Tracheal epithelial cell (primary cell): Measurements from ENCODE around the gene OR9Q1. TPM values are rescaled to one million over a fixed set of nuclear protein-coding genes. Genes with fewer than 3 reads are reported as not detected.

Experiments used
- total RNA-seq: library from RNA; depleted of rRNA; stranded (reverse); fragments of >200 nt; gene quantifications from 2 replicates; pipeline ENCODE4 v1.2.1, GENCODE V29; 2014

Gene OR9Q1, protein sequence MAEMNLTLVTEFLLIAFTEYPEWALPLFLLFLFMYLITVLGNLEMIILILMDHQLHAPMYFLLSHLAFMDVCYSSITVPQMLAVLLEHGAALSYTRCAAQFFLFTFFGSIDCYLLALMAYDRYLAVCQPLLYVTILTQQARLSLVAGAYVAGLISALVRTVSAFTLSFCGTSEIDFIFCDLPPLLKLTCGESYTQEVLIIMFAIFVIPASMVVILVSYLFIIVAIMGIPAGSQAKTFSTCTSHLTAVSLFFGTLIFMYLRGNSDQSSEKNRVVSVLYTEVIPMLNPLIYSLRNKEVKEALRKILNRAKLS
- total RNA-seq, result not detected in 2 replicates

DNA sequence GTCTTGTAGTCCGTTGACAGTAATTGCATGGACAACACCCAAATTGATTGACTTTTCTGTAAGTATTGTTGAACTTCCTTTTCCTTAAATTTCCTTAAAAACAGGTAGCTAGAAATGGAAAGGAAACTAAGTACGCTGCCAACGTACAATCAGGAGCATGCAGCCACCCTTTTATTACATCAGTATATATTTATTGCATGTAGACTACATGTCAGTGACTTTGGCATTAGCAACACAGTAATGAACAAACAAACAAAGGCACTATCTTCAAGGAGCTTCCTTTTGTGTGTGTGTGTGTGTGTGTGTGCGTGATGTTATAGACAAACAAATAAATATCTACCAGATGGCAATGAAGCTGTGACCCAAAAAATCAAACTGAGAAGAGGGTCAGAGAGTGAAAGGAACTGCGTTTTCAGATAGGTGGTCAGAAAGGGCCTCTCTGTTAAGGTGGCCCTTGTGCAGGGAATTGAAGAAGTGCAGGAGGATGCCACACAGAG is at the start of gene OR9Q1:
Gene OR9Q1, plus strand, starts transcription at position 447 of the 497 bp plus-strand sequence. CDS start 155,564 bp downstream, outside the sequence.

DNA sequence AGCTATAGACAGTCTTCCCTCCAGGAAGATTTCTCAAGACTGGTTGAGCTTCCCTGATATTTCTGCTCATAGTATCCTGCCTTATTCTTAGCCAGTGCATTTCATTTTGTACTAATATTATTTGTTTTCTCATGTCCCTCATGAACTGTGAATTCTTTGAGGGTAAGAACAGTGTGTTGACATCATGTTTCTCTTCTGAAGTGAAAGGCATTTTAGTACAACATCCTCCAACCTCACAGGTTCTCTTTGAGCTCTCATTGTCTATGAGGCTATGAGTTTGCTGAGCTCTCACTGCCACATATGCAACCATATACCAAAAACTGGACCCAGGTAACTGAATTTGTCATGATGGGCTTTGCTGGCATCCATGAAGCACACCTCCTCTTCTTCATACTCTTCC is 7.0 kb downstream of the OR9Q1 start, which contains the start of gene OR6Q1:
Gene OR6Q1, plus strand, starts transcription at position 301 of the 400 bp plus-strand sequence. Its CDS starts 0 bp downstream, at position 301.

DNA sequence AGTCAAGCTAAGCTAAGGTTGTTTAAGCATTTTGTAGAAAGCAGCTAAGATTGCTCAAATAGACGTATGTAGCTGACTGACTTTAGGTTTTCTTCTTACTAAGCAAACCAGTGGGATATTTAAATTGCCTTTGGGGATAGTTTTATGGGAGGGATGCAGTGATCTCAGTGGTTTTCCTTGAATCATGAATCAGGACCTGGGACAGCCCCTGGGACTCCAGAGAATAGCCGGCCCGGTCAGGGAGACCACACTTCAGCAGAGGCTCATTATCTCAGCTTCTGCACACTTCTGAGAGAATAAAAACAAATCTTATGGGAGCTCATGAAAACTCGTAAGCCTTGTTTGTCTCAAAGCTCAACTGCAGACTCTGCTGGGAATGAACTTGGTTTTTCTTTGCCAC is 101.8 kb downstream of the OR9Q1 start, which contains the start of gene OR9I1:
Gene OR9I1, minus strand, starts transcription at position 62 of the 400 bp plus-strand sequence. CDS start 6,086 bp downstream, outside the sequence.

DNA sequence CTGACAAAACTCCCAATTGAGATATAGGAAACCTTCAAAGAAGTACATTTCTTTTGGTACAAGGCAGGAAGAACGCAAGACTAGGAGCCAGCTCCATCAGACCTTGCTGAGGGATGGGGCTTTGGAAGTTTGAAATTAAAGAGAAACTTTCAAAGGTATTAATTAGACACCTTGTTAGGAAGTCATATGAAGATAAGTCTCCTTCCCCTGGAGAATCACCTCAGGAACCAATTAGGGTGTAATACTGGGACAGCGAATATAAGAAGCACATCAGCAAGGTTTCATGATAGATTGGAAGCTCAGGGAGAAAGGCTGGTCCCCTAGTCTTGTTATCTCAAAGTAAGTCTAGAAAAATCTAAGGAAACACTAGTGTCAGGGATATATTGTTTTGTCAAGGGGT is 165.1 kb downstream of the OR9Q1 start, which contains the start of gene OR9Q2:
Gene OR9Q2, plus strand, starts transcription at position 301 of the 400 bp plus-strand sequence. CDS start 1,421 bp downstream, outside the sequence.

DNA sequence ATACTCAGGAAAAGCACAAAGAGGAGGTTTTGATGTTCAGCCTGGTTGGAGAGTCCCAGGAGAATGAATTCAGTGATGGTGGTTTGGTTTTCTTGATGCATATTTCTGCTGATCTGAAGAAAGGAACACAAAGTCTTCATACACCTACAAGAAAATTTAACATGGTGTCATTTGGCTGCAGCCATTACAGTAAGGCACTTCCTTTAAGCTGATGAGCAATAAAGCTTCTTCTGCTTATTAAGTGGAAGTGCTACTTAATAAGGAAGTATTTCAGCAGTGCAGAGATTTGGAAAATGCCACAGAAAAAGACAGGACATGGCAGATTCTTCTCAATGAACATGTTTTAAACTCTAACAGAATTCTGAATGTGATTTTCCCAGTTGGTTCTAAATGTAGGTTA is 180.4 kb downstream of the OR9Q1 start, which contains the start of gene OR1S2:
Gene OR1S2, minus strand, starts transcription at position 101 of the 400 bp plus-strand sequence. Its CDS starts 0 bp downstream, at position 101.

DNA sequence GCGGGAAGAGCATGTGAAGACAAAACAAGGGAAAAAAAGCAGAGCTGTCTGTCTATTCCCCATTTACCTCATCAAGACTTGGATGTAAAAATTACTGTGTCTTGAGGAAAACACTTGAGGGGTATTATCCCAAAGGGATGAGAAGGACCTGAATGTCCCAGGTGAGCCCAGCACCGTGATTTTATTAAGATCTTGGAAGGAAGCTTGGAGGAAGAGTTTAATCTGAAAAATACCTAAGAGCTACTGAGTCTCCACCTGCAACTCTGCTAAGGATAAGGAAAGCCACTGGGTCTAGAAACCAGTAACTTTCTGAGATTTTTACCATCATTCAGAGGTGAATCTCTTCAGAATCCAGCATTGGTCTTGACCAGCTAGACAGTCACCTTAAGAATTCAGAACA is 188.7 kb downstream of the OR9Q1 start, which contains the start of gene OR1S1:
Gene OR1S1, plus strand, starts transcription at position 301 of the 400 bp plus-strand sequence.

Other genes starting within 250 kb of the OR9Q1 start
- not detected in 2 replicates for gene OR6Q1, start 7.1 kb downstream of the OR9Q1 start, total RNA-seq
- gene OR9I1, start 101.6 kb downstream of the OR9Q1 start, total RNA-seq, result not detected in 2 replicates
- gene OR9Q2, start 165.2 kb downstream of the OR9Q1 start, total RNA-seq, result not detected in 2 replicates
- not detected in 2 replicates for gene OR1S2, start 180.3 kb downstream of the OR9Q1 start, total RNA-seq
- not detected in 2 replicates for gene OR1S1, start 188.8 kb downstream of the OR9Q1 start, total RNA-seq
- gene OR10Q1, start 205.0 kb downstream of the OR9Q1 start, total RNA-seq, result not detected in 2 replicates
- gene OR10W1, start 244.4 kb downstream of the OR9Q1 start, total RNA-seq, result not detected in 2 replicates